HG03025 (cell line): ENCODE results near the gene GPC5.

Experiments used
- ATAC-seq: cut with Tn5 transposase; IDR thresholded peaks from one replicate; pipeline ENCODE4 v1.9.1; 2021; ENCODE audit warnings: mild to moderate bottlenecking, moderate library complexity; ENCODE audit not compliant: unreplicated experiment, low FRiP score

GPC5 gene

DNA sequence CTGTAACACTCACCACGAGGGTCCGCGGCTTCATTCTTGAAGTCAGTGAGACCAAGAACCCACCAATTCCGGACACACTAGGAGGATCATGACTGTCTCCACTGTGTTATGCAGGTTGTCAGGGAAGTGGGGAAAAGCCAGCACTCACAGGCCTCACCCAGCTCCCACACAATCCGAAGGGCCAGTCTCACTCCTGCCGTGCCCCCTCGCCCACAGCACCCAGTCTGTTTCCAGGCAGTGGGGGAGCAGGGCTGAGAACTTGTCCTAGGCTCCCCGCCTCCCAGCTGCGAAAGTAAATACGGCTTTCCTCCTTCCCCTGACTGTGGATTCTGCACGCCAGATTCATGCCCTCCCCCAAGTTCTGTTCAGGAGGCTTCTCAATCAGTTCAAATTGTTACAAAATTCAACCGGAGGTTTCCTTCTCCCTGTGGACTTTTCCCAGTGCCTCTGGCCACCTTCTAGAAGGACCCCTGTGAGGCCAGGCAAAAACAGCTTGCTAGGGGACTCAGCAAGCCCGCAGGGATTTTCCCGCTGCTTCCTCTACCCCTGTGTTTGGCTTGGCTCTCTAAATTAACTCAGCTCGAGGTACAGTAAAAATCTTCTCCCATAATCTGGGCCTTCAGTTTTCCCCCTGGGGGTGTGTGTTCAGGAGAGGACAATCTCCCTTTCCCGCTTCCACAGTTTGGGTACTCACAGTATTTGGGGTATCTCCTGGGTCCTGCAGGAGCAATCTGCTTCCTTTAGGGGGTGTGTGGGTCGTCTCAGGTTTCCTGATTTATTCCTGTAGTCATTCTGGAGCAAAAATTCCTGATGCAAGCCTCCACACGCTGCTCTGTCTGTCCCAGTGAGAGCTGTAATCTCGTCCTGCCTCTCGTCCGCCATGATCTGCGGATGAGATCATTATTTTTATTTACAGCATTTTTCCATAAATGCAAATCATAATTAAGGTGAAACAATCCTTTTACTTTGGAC is 899.8 kb downstream of the GPC5 start:
- no peak for ATAC-seq

DNA sequence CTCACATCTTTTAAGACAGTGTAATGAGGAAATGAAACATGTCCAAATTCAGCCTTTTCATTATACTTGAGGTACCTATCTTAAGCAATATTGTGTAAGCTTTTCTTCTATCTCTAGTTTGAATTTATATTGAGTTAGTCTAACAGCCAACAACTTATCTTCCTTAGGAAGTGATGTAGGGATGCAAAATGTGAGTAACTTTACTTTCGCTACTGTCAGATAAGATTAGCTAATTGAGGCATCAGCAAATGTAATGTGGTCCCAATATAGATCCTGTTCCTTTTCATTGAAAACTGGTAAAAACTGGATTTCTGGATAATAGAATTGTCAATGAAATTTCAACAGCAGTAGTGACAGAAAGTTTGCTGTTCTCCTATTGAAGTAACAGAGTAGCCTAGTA is 902.2 kb downstream of the GPC5 start:
- no peak for ATAC-seq

DNA sequence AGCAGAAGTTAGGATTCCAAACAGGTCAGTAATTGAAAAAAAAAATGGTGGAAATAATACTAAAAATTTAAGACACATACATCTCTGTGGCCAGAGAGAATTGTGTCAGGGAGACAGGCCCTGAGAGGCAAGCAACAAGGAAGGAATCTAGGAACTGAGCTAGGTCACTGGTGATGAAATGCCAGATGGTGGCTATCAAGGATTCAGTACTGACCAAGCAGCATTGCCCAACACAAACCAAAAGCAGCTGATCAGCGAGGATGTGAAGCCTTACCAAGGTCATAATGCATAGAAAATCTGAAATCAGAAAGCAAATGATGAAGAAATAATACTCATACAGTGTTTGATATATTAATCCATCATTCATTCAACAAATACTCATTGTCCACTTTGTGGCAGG is 905.0 kb downstream of the GPC5 start:
- ATAC-seq, result no peak

DNA sequence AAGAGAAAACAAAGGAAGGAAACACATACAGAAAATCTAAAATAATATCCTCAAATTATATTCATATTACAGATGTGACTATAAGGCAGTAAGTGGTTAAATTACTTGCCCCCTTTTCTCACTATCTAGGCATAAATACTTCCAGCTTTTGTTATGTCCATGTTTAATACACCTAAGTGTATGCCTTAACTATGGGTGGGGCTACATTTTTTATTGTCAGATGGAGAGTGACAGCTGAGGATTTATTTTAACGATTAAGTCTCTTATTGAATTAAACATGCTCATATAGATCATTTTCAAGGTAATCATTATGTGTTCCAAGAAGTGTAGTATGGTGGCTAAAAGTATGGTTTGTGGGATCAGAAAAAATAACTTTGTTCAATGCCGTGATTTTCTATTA is 909.3 kb downstream of the GPC5 start:
- ATAC-seq, result no peak

DNA sequence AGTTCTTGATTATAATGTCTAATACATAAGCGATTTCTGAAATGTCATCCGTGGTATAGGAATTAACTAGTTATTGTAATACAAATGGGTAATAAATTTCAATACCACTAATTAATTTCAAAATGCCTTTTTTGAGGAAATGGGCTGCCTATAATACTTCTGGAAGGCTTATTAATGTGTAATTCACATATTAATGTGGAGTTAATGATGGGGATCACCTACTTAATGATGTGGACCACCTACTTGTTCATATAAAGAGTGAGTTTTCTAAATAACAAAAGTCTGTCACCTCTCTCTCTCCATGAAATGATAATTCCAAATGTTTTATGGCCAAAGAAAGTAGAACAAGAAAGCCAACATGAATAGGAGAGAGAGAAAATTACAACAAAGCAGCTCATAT is 914.4 kb downstream of the GPC5 start:
- ATAC-seq, result no peak

DNA sequence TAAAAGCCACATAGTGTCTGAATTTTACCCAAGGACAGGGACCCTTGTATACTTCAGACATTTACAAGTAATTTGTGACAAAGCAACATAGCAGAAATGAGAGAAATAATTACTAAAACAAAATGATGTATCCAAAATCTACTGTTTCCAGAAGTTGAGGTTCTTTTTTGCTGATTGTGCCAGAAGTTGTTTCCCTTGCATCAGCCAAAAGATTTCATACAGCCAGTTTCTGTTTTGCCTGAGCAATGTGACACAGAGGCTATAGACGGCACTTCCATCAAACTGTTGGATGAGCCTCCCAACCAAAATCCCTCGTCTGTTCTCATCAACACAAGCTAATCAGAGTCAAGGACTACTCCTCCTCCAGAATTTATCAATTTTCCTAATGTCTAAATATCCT is 915.0 kb downstream of the GPC5 start:
- no peak for ATAC-seq

DNA sequence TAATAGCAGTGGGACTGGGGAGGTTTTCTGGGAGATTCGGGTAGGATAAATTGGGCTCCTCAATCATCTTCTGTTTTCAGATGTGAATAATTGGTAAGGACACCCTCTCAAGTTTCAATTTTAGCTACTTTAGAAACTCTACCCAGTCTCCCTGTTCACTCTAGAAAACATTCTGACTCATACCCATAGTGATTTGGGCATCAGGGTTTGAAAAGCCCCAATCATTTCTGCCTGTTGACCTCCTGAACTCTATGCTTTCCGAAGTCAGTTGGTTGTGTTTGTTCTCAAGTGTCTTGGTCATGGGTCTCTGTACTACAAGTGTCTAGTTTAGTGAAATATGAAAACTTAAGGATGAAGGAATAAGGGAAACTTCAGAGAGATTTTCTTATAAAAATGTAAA is 916.8 kb downstream of the GPC5 start:
- ATAC-seq, result no peak

DNA sequence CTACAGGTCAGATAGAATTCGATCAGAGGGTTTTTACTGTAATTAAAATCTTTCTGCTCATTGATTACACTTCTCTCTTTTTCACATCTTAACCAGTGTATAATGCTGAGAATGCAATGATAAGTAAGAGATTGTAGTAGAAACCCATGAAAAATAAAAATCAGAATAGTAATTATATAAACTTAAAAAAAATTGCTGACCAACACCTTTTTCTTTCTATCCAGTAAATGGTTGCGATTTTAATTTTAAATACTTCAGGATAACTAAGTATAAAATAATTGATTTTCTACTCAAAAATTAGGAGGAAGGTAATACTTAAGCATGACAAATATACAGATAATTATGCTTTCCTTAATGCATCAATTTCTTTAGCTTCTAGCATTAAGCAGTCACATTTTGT is 917.6 kb downstream of the GPC5 start:
- ATAC-seq, result no peak

DNA sequence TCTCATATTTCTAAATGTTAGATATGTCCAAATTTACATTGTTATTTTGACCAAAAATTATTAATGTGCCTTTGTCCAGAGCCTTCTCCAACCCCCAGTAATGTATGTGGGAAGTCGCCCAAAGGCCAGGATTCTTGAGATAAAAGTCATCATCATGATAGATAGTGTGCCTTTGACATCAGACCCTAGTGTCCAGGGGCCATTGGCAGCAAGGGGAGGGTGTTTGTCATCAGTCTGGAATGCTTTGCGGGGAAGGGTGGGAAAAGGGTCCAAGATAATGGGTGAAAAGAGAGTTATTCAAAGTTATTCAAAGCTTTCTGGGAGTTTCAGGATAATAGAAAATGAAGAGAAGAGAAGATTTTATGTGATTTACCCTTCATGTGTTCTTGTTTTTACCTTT is 918.6 kb downstream of the GPC5 start:
- no peak for ATAC-seq

DNA sequence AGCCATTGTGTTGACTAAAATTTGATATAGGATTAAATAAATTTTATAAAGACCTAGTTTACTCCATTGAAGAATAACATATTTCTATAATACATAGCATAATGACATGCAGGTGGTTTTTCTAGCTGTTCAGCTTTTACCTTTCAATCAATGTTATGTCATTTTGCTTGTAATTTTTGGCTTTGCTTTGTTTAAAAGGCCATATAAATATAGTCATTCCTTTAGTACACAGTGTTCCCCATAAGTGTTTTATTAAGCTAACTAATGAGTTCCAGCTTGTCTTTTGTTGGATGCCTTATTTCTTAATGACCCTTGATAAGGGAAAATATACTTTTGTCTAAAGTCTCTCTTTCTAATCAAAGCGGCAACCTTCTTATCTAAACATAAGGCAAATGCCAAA is 921.9 kb downstream of the GPC5 start:
- ATAC-seq, result no peak

DNA sequence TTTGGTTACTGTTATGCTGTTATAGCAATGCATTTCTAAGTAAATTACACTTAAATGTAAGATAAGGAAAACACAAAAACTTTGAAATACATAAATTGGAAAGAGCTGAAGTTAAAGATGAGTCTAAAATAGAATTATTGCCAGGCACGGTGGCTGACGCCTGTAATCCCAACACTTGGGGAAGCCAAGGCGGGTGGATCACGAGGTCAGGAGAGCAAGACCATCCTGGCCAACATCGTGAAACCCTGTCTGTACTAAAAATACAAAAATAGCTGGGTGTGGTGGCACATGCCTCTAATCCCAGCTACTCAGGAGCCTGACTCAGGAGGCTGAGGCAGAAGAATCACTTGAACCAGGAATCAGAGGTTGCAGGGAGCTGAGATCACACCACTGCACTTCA is 922.8 kb downstream of the GPC5 start:
- no peak for ATAC-seq

DNA sequence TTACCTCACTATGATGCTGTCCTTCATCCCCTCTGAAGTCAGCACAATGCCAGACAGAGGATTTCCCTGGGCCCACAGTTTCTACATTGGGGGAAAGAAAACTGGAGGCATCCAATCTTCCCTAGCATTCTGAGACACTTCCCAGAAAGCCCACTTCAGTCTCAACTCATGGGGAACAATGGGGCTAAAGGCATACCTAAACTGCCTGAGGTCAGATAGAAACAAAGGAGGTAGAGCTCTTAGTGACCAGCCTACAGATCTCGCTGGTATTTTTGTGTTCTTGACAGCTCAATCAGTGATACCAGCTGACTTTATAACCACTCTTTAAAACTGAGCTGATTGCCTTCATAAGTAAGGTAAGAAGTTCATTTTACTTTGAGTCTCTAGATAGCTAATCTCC is 947.2 kb downstream of the GPC5 start:
- no peak for ATAC-seq

DNA sequence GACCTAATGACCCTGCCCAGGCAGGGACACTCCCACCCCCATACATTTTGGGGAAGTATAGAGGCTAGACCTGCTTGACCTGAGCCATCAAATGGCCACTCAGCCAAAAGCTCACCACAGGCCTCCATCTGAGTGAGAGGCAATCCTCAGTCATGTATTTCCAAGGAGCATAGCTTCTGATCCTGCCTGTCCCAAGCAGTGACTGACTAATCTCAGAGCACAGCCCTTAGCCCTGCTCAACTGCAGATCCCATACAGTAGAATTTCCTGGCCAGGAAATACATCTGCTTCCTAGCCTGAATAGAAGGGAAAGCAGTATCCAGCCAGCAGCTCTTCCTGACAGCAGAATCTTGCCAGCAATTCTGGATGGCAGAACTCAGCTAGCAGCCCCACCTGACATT is 947.6 kb downstream of the GPC5 start:
- ATAC-seq, result no peak

DNA sequence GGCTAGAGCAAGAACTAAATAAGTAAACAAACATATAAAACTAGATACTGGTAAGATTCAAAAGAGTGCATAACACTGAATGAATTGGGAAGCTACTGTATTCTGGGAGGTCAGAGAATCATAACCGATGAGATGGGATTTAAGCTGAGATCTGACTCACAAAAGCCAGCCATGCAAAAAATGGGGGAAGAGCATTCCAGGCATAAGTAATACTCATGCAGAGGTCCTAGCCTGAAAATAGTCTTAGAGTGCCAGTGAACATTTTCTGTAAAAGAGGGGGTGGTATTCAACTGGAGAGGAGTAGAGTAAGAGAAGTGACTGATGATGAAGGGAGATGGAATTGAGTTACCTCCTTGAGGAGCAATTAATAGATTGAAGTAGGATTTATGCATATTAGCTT is 956.2 kb downstream of the GPC5 start:
- ATAC-seq, result no peak

DNA sequence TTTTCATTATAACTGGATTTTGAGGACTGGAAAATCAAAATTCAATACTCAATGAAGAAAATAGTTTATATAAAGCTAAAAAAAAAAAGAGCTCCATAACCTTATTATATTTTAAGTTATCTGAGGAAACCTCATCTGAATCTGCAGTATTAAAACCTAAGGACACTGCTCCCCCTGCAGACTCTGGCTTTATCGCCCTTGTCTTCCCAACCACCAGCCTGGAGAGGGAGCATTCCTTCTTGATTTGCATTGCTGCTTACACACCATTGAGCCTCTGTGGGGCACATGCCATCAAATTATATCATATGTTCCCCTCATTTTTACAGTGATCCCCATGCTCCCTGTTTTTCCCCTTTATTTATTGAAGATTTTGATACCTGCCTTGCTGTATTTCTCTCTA is 956.8 kb downstream of the GPC5 start:
- no peak for ATAC-seq

DNA sequence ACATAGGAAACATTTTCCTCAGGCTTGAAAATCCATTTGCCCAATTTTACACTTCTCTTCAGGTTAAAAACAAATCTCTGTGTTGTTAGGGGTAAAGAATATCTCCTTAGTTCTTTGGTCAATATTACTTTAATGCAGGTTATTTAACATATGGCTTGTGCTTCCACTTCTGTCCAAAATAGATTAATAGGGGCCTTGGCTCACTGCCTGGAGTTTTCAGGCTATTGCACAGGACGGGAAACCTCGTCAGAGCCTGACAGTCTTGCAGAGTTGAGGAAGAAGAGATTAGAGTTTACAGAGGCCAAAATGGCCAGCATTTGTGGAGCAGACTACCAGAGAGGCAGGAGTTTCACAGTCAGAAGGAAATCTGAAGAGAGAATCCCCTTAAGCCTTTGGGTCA is 964.3 kb downstream of the GPC5 start:
- ATAC-seq, result no peak

DNA sequence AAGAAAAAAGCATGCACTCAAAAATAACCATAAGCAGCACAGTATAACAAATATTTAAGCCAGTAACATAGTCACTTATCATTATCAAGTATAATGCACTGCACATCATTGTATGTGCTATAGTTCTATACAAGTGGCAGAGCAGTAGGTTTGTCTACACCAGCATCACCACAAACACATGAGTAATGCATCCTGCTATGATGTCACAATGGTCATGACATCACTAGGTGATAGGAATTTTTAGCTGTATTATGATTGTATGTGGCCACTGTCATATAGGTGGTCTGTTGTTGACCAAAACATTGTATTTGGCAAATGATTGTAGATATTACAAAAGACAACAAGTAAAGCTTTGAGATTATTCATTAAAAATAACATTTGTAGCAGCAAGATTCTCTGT is 967.5 kb downstream of the GPC5 start:
- ATAC-seq, result no peak

DNA sequence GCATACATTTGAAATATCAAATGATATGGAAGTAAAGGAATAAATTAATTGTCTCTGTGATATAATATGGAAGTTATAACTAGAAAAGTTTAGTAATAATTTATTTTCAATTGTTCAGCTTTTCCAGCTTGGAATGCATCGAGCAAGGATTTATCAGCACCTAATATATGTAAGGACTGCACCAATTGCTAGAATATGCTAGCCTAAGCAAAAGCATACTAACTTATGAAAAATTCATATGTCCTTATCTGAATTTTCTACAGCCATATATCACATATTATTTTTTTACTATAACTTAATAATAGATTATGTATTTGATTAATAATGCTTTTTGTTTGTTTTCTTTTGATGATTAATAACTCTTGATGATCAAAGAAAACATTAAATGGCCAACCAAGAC is 979.0 kb downstream of the GPC5 start:
- no peak for ATAC-seq

DNA sequence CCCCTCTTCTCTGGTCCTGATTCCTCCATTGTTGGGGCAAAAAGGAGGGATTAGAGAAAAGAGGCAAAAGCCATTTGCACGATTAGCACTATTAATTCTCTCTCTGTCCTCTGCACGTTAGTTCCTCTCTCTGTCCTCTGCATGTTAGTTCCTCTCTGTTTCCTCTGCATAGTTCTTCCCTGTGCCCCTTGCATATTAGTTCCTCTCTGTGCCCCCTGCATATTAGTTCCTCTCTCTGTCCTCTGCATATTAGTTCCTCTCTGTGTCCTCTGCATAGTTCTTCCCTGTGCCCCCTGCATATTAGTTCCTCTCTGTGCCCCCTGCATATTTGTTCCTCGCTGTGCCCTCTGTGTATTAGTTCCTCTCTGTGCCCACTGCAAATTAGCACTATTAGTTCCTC is 981.0 kb downstream of the GPC5 start:
- ATAC-seq, result no peak

DNA sequence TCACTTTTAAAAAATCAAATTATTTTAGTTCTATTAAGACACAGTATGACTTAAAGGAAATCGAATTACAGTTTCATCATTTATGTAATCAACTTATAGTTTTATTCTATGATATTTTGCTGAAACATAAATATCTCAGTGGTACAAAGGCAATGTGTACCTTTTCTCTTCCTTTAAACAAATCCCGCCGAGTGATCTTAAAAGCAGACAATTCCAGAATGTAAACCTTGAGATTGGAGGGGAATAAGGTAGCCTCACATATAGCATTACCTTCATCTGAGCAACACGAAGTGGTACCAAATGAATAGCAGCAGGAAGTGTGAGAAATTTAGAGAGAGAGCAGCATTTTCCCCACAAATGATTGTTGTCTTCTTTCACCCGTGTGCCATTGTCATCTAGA is 986.0 kb downstream of the GPC5 start:
- no peak for ATAC-seq

DNA sequence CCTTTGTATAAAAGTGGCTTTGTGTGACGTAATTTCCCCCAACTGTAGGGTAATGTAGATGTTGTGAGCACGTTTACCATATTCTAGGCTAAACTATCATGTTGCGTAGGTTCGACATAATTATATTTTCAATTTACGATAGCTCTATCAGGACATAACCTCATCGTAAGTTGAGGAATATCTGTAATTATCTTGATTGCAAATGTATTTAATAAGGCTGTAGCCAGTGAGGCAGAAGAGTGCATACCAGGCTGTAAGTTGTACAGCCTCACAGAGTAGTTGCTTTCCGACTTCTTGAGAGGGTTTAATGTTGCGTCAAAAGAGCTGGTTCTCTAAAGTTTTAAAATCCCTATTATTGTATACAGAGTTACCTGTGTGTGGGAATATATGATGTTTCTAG is 988.8 kb downstream of the GPC5 start:
- ATAC-seq, result no peak

DNA sequence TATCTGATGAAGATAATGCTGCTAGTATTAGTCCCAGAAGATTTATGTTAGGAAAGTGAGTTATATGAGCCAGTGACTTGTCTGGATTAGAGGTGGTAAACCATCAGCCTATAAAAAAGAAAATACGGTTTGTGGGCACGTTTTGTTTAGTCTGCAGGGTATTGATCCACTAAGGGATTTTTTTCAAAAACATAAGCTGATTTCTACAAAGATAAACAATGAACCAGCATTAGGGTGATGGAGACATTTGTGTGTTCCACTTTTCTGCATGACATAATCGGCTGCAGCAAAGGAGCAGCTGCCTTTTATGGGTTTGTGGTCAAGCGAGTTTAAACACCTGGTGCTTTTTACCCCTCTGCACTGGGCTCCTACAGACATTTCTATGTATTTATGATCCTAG is 991.8 kb downstream of the GPC5 start:
- no peak for ATAC-seq

DNA sequence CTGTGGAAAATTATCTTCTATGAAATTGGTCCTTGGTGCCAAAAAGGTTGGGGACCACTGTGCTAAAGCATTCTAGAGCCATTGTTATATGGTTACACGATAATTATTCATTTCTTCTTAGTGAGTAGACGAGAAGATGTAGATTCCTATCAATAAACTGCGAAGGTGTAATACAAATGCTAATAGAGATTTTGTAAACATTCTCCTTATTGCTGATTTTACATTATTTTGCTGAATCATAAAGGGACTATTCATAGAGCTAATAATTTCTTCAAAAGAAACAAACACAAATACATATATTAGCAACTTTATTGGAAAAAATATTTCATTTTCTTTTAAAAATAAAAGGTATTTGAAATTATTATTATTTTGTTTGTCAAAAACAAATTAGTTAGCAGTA is 1005.2 kb downstream of the GPC5 start:
- no peak for ATAC-seq
